Mesothelial cell of epicardium (in vitro differentiated cells): ENCODE measurements around the gene RXFP4. TPM values are rescaled to one million over a fixed set of nuclear protein-coding genes. Genes with fewer than 3 reads are reported as not detected.

Source experiments
- DNase-seq, 2 experiments: peaks; one replicate each; pipeline ENCODE4 v3.0.0; 2021; ENCODE audit warnings: low spot score in 2 of 2; ENCODE audit not compliant: unreplicated experiment in 2 of 2
- H3K27ac Mint-ChIP-seq: 2 replicates; pipeline ENCODE4 v1.8.0; 2021; ENCODE audit warnings: mixed read lengths
- H3K27me3 Mint-ChIP-seq: 2 replicates; pipeline ENCODE4 v1.8.0; 2021; ENCODE audit warnings: low read depth, mixed read lengths
- H3K36me3 Mint-ChIP-seq: 2 replicates; pipeline ENCODE4 v1.8.0; 2021; ENCODE audit warnings: mixed read lengths
- H3K4me1 Mint-ChIP-seq: 2 replicates; pipeline ENCODE4 v1.8.0; 2021; ENCODE audit warnings: mixed read lengths
- H3K4me3 Mint-ChIP-seq: 2 replicates; pipeline ENCODE4 v1.8.0; 2021; ENCODE audit warnings: mild to moderate bottlenecking, moderate library complexity, mixed read lengths
- H3K9me3 Mint-ChIP-seq: 2 replicates; pipeline ENCODE4 v1.8.0; 2021; ENCODE audit warnings: mixed read lengths
- CTCF ChIP-seq: fragments of 200-600 bp; sonication (generic); IDR thresholded peaks from one replicate; pipeline ENCODE4 v1.5.0; 2021; ENCODE audit warnings: antibody characterized with exemption; ENCODE audit not compliant: unreplicated experiment
- total RNA-seq: library from RNA; stranded (reverse); gene quantifications from 3 replicates; pipeline ENCODE4 v1.2.1, GENCODE V29; 2021

Gene RXFP4
- total RNA-seq, 1 donor from 2014 or later: not detected

GRCh38 chr1:155911156-155912055, 30.0 kb upstream of the RXFP4 start, which contains the start of gene RIT1:
RIT1 (minus strand) TSS chr1:155911349; CDS start chr1:155910761, 588 bp downstream.
- Mint-ChIP-seq H3K36me3 (peaks cover 16% of the 10 kb centered on the region), H3K4me3 (peak within 1 kb of the TSS; percentile 97), H3K9me3 (no peaks in the 10 kb centered on the region), H3K4me1 (peaks cover 13% of the 10 kb centered on the region), H3K27ac (peak within 1 kb of the TSS; percentile 98), H3K27me3 (no peaks in the 10 kb centered on the region)
- no peak for TF ChIP-seq CTCF
- DNase-seq: peak; percentile 61 to 66

GRCh38 chr1:155912056-155912536, 29.3 kb upstream of the RXFP4 start:
- H3K36me3 Mint-ChIP-seq: peaks cover 22% of the 10 kb centered on the region
- DNase-seq: no peak
- peak overlapping the region; percentile 97 for H3K4me3 Mint-ChIP-seq

GRCh38 chr1:155913969-155914757, 27.3 kb upstream of the RXFP4 start:
- Mint-ChIP-seq H3K9me3 (no peaks in the 10 kb centered on the region), H3K27ac (no peak overlapping the region), H3K27me3 (no peaks in the 10 kb centered on the region), H3K4me1 (peaks cover 13% of the 10 kb centered on the region), H3K4me3 (no peak overlapping the region), H3K36me3 (peaks cover 22% of the 10 kb centered on the region)
- no peak for TF ChIP-seq CTCF
- DNase-seq: no peak

More at GRCh38 chr1:155912056-155912536, 29.3 kb upstream of the RXFP4 start:
- peak overlapping the region; percentile 98 for H3K27ac Mint-ChIP-seq
- H3K4me1 Mint-ChIP-seq: peaks cover 13% of the 10 kb centered on the region
- H3K27me3 Mint-ChIP-seq: no peaks in the 10 kb centered on the region
- TF ChIP-seq CTCF: no peak
- no peaks in the 10 kb centered on the region for H3K9me3 Mint-ChIP-seq

- H3K4me1 Mint-ChIP-seq: no peaks in the 10 kb centered on the region
- no peak overlapping the region for H3K27ac Mint-ChIP-seq
- H3K9me3 Mint-ChIP-seq: no peaks in the 10 kb centered on the region
- no peak for DNase-seq
- H3K27me3 Mint-ChIP-seq: no peaks in the 10 kb centered on the region
- no peak overlapping the region for H3K4me3 Mint-ChIP-seq
- H3K36me3 Mint-ChIP-seq: peaks cover 41% of the 10 kb centered on the region
- no peak for TF ChIP-seq CTCF
Observed at GRCh38 chr1:155918660-155919059, 22.8 kb upstream of the RXFP4 start.

- no peak overlapping the region for H3K27ac Mint-ChIP-seq
- no peaks in the 10 kb centered on the region for H3K4me1 Mint-ChIP-seq
- DNase-seq: no peak
- no peak for TF ChIP-seq CTCF
- H3K9me3 Mint-ChIP-seq: no peaks in the 10 kb centered on the region
- H3K36me3 Mint-ChIP-seq: peaks cover 37% of the 10 kb centered on the region
- no peaks in the 10 kb centered on the region for H3K27me3 Mint-ChIP-seq
- no peak overlapping the region for H3K4me3 Mint-ChIP-seq
Observed at GRCh38 chr1:155919801-155920200, 21.6 kb upstream of the RXFP4 start.
